A673 (cell line): ENCODE results near the gene GRIK1. TPM values are rescaled to one million over a fixed set of nuclear protein-coding genes. Genes with fewer than 3 reads are reported as not detected.

ENCODE experiments used
- BruUV-seq: library from RNA; stranded (reverse); fragments of 400-500 nt; replicated peaks from 2 replicates; lab custom pipeline; 2021; lab: Mats Ljungman, UMichigan
- CTCF ChIA-PET: fragments of 300-600 bp; sonication (Branson Sonifier 250); formaldehyde crosslinking; loops from one replicate; lab custom pipeline; 2022; ENCODE audit warnings: antibody characterized with exemption; lab: Charles Lee
- POLR2A ChIA-PET: fragments of 300-600 bp; sonication (Branson Sonifier 250); formaldehyde crosslinking; loops from one replicate; lab custom pipeline; 2022; ENCODE audit warnings: antibody characterized with exemption; ENCODE audit not compliant: low non-redundant PET; lab: Charles Lee
- DNase-seq: peaks from one replicate; pipeline ENCODE4 v3.0.0-alpha.2; 2015; ENCODE audit warnings: low spot score
- H3K27ac ChIP-seq: fragments of 200-600 bp; sonication (generic); 2 replicates; pipeline ENCODE4 v1.5.1; 2016; ENCODE audit warnings: mixed run types, low read depth, mild to moderate bottlenecking, mixed read lengths, antibody characterized with exemption, low read length; ENCODE audit not compliant: poor library complexity, severe bottlenecking
- H3K27me3 ChIP-seq: fragments of 200-600 bp; sonication (generic); replicated peaks from 2 replicates; pipeline ENCODE4 v1.6.1; 2017; ENCODE audit warnings: mixed run types, low read depth, mild to moderate bottlenecking, mixed read lengths, antibody characterized with exemption, low read length; ENCODE audit not compliant: insufficient read depth, poor library complexity
- H3K36me3 ChIP-seq: fragments of 200-600 bp; sonication (generic); 2 replicates; pipeline ENCODE4 v1.6.1; 2016; ENCODE audit warnings: mixed run types, mild to moderate bottlenecking, mixed read lengths, antibody characterized with exemption, low read length; ENCODE audit not compliant: insufficient read depth, poor library complexity, severe bottlenecking
- H3K4me1 ChIP-seq: fragments of 200-600 bp; sonication (generic); 2 replicates; pipeline ENCODE4 v1.6.1; 2017; ENCODE audit warnings: mixed run types, mild to moderate bottlenecking, mixed read lengths, antibody characterized with exemption, low read length; ENCODE audit not compliant: insufficient read depth, poor library complexity, severe bottlenecking
- H3K4me3 ChIP-seq: fragments of 200-600 bp; sonication (generic); 2 replicates; pipeline ENCODE4 v1.5.1; 2016; ENCODE audit warnings: low read depth, mixed run types, mild to moderate bottlenecking, mixed read lengths, low read length; ENCODE audit not compliant: poor library complexity, severe bottlenecking
- H3K9me3 ChIP-seq: fragments of 200-600 bp; sonication (generic); 2 replicates; pipeline ENCODE4 v1.6.1; 2016; ENCODE audit warnings: mixed run types, low read depth, mild to moderate bottlenecking, mixed read lengths, antibody characterized with exemption, low read length; ENCODE audit not compliant: poor library complexity, severe bottlenecking
- CTCF ChIP-seq: fragments of 300-800, 200-600 bp; sonication (generic); conservative IDR thresholded peaks from 2 replicates; pipeline ENCODE4 v1.5.1; 2017; ENCODE audit warnings: low read depth, mild to moderate bottlenecking, antibody characterized with exemption, low read length, moderate library complexity, mixed read lengths
- EZH2 ChIP-seq: fragments of 200-600 bp; sonication (generic); IDR thresholded peaks from 2 replicates; pipeline ENCODE4 v1.6.1; 2017; ENCODE audit warnings: borderline replicate concordance, low read depth, mild to moderate bottlenecking, mixed read lengths, antibody characterized with exemption, low read length; ENCODE audit not compliant: poor library complexity, severe bottlenecking
- intact Hi-C: fragments of 100-400 bp; cut with micrococcal nuclease; formaldehyde crosslinking; loops from one replicate; pipeline ENCODE4 v1.10.0; 2022; ENCODE audit not compliant: unreplicated experiment
- total RNA-seq: library from RNA; stranded (reverse); gene quantifications from 2 replicates; pipeline ENCODE4 v1.2.3, GENCODE V29; 2021

The GRIK1 gene
- total RNA-seq, 1 experiment from 2014 or later, result 0.67 TPM

GRCh38 chr21:29825936-29826335, 113.9 kb downstream of the GRIK1 start:
- Histone ChIP-seq H3K4me3 (no peak overlapping the region), H3K27me3 (no peaks in the 10 kb centered on the region), H3K36me3 (no peaks in the 10 kb centered on the region), H3K27ac (no peak overlapping the region), H3K4me1 (no peaks in the 10 kb centered on the region), H3K9me3 (peaks cover 4% of the 10 kb centered on the region)
- intact Hi-C loops, result no loop called here
- TF ChIP-seq CTCF (no peak), EZH2 (no peak)
- ChIA-PET POLR2A (no interaction called here), CTCF (no interaction called here)
- no peak for DNase-seq
- no TSS peak for BruUV-seq

- TF ChIP-seq EZH2 (no peak), CTCF (no peak)
- Histone ChIP-seq H3K9me3 (peaks cover 4% of the 10 kb centered on the region), H3K36me3 (no peaks in the 10 kb centered on the region), H3K27ac (no peak overlapping the region), H3K4me3 (no peak overlapping the region), H3K27me3 (no peaks in the 10 kb centered on the region), H3K4me1 (no peaks in the 10 kb centered on the region)
- intact Hi-C loops, result no loop called here
- CTCF ChIA-PET, result no interaction called here
- no peak for DNase-seq
- POLR2A ChIA-PET, result no interaction called here
- no TSS peak for BruUV-seq
Measured at GRCh38 chr21:29825345-29825744, 114.5 kb downstream of the GRIK1 start.

- Histone ChIP-seq H3K27ac (no peak overlapping the region), H3K9me3 (no peaks in the 10 kb centered on the region), H3K4me3 (no peak overlapping the region), H3K27me3 (no peaks in the 10 kb centered on the region), H3K4me1 (no peaks in the 10 kb centered on the region), H3K36me3 (no peaks in the 10 kb centered on the region)
- CTCF ChIA-PET, result no interaction called here
- BruUV-seq, result no TSS peak
- POLR2A ChIA-PET, result no interaction called here
- intact Hi-C loops, result no loop called here
- TF ChIP-seq EZH2 (no peak), CTCF (no peak)
- DNase-seq, result no peak
Measured at GRCh38 chr21:29822064-29822463, 117.7 kb downstream of the GRIK1 start.
